ENCODE results near the gene PCNA. TPM values are rescaled to one million over a fixed set of nuclear protein-coding genes. Genes with fewer than 3 reads are reported as not detected.

The PCNA gene
- total RNA-seq, 1 experiment from 2014 or later, result 273 TPM

- H3K9ac ChIP-seq (ENCODE audit: low read length), result 0 out of 2 replicates have a peak overlapping the region, but pooled peaks have one; percentile 1
- no peaks in the 10 kb centered on the region for H3K9me3 ChIP-seq (ENCODE audit: control insufficient read depth in 1 of 2, insufficient read depth in 1 of 2, low read depth in 1 of 2, low read length in 2 of 2)
- H3K4me1 ChIP-seq (ENCODE audit: control insufficient read depth in 1 of 2, insufficient read depth in 2 of 2, low read length in 2 of 2), result peaks cover 34 to 80% of the 10 kb centered on the region in 2 experiments
- peak overlapping the region; percentile 70 for H3K4me2 ChIP-seq (ENCODE audit: low read length)
- H3K4me3 ChIP-seq (replicated peaks in 1 of 2; ENCODE audit: low read depth in 1 of 2, low read length in 2 of 2), result no peak overlapping the region
- RAD21 ChIA-PET (ENCODE audit: low non-redundant PET in 1 of 2, low total read pairs in 2 of 2, uncharacterized antibody in 2 of 2, unreplicated experiment in 2 of 2), result no interaction called here
- TF ChIP-seq SIN3A (IDR thresholded peaks at IDR 0.05; ENCODE audit: low read depth), result no peak
- no peaks in the 10 kb centered on the region for H3K27me3 ChIP-seq (ENCODE audit: insufficient read depth, low read length)
- peaks cover 43% of the 10 kb centered on the region for H3K79me2 ChIP-seq (ENCODE audit: insufficient read depth, low read length)
- no peak overlapping the region for H2AFZ ChIP-seq (ENCODE audit: low read depth, low read length, poor library complexity, severe bottlenecking)
- H3K36me3 ChIP-seq (ENCODE audit: control insufficient read depth in 1 of 2, insufficient read depth in 2 of 2, low read length in 2 of 2), result no peaks in the 10 kb centered on the region
- intact Hi-C loops (cut with micrococcal nuclease), result no loop called here
- no peak for DNase-seq (ENCODE audit: low read depth, low spot score)
- no peaks in the 10 kb centered on the region for H4K20me1 ChIP-seq (ENCODE audit: insufficient read depth)
- ATAC-seq, result no peak
- CTCF ChIA-PET, result interaction anchor here (2.4 kb wide), 1 partner anchor 37 kb away, joined by 9 read pairs; no protein-coding TSS in a partner anchor
- POLR2A ChIA-PET, result no interaction called here
- H3K27ac ChIP-seq (ENCODE audit: low read depth, low read length), result no peak overlapping the region
- no peaks in the 10 kb centered on the region for H3K9me2 ChIP-seq (ENCODE audit: insufficient read depth)
- no TSS peak for BruUV-seq (replicated peaks)
These were observed 35.6 kb upstream of the PCNA start for GRCh38 chr20:5155404-5155803.

GRCh38 chr20:5154543-5154925 is 34.8 kb upstream of the PCNA start:
- Histone ChIP-seq H3K79me2 (ENCODE audit: insufficient read depth, low read length) (peaks cover 45% of the 10 kb centered on the region), H4K20me1 (ENCODE audit: insufficient read depth) (no peaks in the 10 kb centered on the region), H3K4me3 (replicated peaks in 1 of 2; ENCODE audit: low read depth in 1 of 2, low read length in 2 of 2) (no peak overlapping the region), H3K27ac (ENCODE audit: low read depth, low read length) (peak overlapping the region; percentile 39; the same call in 1 of the 2 replicates), H2AFZ (ENCODE audit: low read depth, low read length, poor library complexity, severe bottlenecking) (no peak overlapping the region), H3K4me1 (ENCODE audit: control insufficient read depth in 1 of 2, insufficient read depth in 2 of 2, low read length in 2 of 2) (peaks cover 36 to 89% of the 10 kb centered on the region in 2 experiments), H3K36me3 (ENCODE audit: control insufficient read depth in 1 of 2, insufficient read depth in 2 of 2, low read length in 2 of 2) (no peaks in the 10 kb centered on the region), H3K9ac (ENCODE audit: low read length) (peak overlapping the region; percentile 62), H3K9me2 (ENCODE audit: insufficient read depth) (no peaks in the 10 kb centered on the region), H3K4me2 (ENCODE audit: low read length) (peak overlapping the region; percentile 69), H3K9me3 (ENCODE audit: control insufficient read depth in 1 of 2, insufficient read depth in 1 of 2, low read depth in 1 of 2, low read length in 2 of 2) (no peaks in the 10 kb centered on the region), H3K27me3 (ENCODE audit: insufficient read depth, low read length) (no peaks in the 10 kb centered on the region)
- TF ChIP-seq FOSL1 (IDR thresholded peaks at IDR 0.05; ENCODE audit: low read depth) (no peak), TCF7L2 (IDR thresholded peaks at IDR 0.05; ENCODE audit: borderline replicate concordance, extremely low read depth, insufficient read depth, insufficient read length) (no peak), SRF (IDR thresholded peaks at IDR 0.05; ENCODE audit: low read depth) (no peak), EGR1 (IDR thresholded peaks at IDR 0.05; ENCODE audit: low read depth) (no peak), JUND (IDR thresholded peaks at IDR 0.05) (no peak), ZBTB33 (IDR thresholded peaks at IDR 0.05; ENCODE audit: extremely low read depth, insufficient replicate concordance, low read length) (no peak), CEBPB (IDR thresholded peaks at IDR 0.05; ENCODE audit: low read depth) (no peak), RAD21 (IDR thresholded peaks at IDR 0.05; ENCODE audit: low read depth) (no peak), POLR2A (IDR thresholded peaks at IDR 0.05; ENCODE audit: borderline replicate concordance, extremely low read depth, insufficient read depth, insufficient read length) (no peak), ZNF274 (IDR thresholded peaks at IDR 0.05; ENCODE audit: low read depth, low read length) (no peak), EZH2 (IDR thresholded peaks at IDR 0.05) (no peak), SP1 (IDR thresholded peaks at IDR 0.05; ENCODE audit: low read depth) (no peak), CBX3 (IDR thresholded peaks at IDR 0.05; ENCODE audit: low read depth) (no peak), EZH2phosphoT487 (IDR thresholded peaks at IDR 0.05; ENCODE audit: borderline replicate concordance) (no peak), ATF3 (IDR thresholded peaks at IDR 0.05) (no peak), REST (IDR thresholded peaks at IDR 0.05; ENCODE audit: low read depth) (no peak), POLR2AphosphoS5 (IDR thresholded peaks at IDR 0.05; ENCODE audit: low read depth, low read length) (no peak)
- ChIA-PET POLR2A (no interaction called here), RAD21 (ENCODE audit: low non-redundant PET in 1 of 2, low total read pairs in 2 of 2, uncharacterized antibody in 2 of 2, unreplicated experiment in 2 of 2) (no interaction called here), CTCF (interaction anchor here (1.5 to 2.4 kb wide), 2 partner anchors 28 to 38 kb away, joined by 8 to 9 read pairs; partner anchors contain the start of gene CDS2)
- intact Hi-C loops (cut with micrococcal nuclease), result no loop called here
- ATAC-seq, result no peak
- no peak for DNase-seq (ENCODE audit: low read depth, low spot score)
- no TSS peak for BruUV-seq (replicated peaks)
